GM15510 (cell line): Measurements from ENCODE around the gene EGFR.

ENCODE experiments used
- POLR2A ChIP-seq: IDR thresholded peaks from 3 replicates; pipeline ENCODE4 v1.6.1; 2011; ENCODE audit warnings: borderline replicate concordance; ENCODE audit not compliant: insufficient read length; ENCODE audit errors: extremely low read depth

Gene EGFR

DNA sequence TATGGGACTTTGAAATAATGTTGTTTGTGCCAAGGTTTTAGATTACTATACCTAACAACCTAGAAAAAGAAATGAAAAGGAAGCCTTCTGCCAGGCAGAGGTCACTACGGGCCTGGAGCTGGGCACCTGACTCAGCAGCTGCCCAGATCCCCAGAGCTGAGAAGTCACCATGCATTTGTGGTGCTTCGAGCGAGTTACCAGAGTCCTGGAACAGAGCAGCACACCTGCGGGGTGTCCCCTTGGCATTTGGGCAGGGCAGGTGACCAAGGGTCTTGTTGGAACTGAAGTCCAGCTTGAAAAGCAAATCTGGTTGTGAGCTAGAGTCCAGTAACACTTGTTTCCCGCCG, 25.5 kb downstream of the EGFR start:
- no peak for TF ChIP-seq POLR2A

DNA sequence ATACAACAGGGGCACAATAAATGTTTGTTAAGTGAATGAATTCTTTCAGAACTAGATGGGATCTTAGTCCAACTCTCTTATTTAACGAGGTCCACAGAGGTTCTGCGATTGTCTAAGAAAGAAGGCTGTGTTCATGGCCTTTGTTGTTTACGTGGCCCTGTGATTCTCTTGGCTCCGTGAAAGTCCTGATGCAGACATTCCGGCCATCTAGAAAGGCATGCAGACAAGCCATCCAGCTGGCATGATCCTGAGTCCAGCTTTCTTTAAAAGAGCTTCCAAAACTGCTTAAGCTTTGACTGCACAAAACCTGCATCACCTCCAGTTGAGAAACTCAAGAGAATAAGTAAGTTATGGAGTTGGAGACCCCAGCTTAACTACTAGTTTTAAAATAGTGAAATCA, 26.0 kb downstream of the EGFR start:
- no peak for TF ChIP-seq POLR2A

DNA sequence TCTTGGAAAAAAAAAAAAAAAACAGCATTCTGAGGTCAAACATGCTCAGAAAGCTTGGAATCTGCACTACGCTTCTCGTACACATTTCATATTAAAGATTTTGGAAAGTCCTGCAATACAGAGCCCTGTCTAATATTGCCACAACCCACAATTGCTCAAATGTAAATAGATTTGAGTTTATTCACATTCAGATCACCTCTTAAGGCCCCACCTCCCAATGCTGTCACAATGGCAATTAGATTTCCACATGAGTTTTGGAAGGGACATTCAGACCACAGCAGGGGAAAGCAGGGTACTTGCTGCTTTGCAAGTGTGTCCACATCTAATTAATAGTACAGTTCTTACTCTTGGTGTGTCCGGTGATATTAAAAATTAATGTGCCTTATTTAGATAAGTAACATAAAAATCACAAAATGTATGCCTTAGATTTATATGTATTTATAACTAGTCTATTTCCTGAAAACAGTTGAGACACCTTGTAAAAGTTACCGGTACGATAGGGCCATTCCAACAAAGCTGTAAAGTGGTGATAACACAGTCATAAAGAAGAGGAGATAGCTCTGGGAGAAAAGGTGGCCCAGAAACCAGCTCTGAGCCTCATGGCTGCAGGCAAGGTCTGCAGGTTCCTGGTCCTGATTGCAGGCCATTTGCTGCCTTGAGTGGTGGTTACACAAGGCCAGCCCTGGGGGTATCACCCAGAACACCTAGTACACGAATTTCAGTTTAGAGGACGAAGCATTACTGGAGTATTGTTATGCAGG, 27.9 kb downstream of the EGFR start:
- no peak for TF ChIP-seq POLR2A

DNA sequence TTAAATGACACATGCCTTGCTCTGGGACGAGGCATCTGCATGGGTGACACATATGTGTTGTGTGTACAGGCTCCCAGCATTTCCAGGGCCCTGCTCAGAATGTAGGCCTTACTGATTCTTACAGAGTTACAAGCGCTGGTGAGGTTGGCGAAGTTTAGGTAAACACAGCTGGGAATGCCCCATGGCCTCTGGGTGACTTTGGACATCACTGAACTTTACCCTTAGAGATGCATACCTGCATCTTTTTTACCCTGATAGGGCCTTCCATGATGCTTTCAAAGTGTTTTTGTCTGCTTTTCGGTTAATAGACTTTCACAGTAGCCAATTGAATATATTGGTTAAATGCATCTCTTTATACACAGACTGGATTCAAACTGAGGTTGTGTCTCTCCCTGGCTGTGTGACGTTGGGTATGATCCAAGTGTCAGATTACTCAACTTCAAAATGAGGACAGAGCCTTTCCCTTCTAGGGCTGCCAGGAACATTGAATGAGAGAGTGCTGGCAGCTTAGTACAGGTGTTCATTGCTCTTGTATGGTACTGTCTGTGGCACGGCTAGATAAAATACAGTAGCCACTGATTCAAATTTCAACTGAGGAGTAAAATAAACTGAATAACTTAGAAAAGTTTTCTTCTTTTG, 29.5 kb downstream of the EGFR start:
- no peak for TF ChIP-seq POLR2A

DNA sequence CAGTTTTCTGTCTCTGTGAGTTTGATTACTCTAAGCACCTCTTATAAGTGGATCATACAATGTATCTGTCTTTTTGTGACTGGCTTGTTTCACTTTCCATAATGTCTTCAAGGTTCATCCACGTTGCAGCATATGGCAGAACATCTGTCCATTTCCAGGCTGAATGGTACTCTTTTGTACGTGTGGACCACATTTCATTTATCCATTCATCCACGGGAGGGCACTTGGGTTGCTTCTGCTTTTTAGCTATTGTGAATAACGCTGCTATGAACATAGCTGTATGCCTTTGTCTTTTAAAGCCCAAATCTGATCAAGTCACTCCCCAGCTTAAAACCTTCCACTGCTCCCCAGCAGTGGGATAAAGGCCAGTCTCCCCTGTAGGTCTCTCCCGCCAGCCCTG, 31.5 kb downstream of the EGFR start:
- no peak for TF ChIP-seq POLR2A

DNA sequence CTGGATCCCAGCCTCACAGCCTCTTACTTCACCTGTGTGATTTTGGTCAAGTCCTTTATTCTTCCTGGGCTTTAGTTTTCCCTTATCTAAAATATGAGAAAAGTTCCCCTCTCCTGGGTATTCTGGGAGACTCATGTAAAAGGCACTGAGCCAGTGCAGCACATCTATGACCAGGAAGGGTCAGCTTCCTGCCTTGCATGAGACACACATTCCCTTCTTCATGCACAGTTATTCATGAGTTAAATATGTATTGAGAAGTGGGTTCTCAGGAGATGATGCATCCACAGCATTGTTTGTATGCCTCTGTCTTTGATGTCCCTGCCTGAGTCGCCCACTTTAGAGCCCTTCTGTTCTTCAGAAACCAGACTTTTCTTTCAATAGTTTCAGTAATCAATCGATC, 33.3 kb downstream of the EGFR start:
- no peak for TF ChIP-seq POLR2A

DNA sequence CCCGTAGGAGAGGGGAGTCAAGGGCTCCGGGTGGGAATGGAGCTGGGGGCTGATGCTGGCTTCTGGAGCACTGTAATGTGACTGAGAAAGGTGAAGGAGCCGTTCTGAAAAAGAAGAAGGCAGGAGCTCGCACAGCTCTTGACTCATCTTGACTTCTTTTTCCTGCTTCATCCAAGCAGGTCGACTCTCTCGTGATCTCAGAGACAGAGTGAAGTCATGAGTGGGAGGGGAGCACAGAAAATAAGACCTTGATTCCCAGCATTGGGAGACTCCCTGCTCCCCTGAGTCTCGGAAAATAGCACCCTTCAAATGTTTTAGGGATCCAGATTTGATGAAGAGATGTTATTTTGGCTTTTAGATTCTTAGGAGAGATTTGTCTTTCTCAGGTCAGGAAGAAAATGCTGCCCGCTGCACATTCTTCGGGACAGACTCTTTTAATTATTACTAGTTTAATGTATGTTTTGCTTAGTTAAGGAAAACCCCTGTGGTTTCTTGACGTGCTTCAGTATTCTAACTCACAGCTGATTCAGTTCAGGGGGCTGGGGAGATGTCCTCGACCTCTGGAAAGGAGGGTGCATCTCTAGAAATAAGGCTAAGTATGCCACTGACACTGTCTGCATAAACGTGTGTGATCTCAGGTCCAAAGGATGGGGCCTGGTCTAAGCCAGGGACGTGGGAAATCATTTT, 34.1 kb downstream of the EGFR start:
- TF ChIP-seq POLR2A = no peak

DNA sequence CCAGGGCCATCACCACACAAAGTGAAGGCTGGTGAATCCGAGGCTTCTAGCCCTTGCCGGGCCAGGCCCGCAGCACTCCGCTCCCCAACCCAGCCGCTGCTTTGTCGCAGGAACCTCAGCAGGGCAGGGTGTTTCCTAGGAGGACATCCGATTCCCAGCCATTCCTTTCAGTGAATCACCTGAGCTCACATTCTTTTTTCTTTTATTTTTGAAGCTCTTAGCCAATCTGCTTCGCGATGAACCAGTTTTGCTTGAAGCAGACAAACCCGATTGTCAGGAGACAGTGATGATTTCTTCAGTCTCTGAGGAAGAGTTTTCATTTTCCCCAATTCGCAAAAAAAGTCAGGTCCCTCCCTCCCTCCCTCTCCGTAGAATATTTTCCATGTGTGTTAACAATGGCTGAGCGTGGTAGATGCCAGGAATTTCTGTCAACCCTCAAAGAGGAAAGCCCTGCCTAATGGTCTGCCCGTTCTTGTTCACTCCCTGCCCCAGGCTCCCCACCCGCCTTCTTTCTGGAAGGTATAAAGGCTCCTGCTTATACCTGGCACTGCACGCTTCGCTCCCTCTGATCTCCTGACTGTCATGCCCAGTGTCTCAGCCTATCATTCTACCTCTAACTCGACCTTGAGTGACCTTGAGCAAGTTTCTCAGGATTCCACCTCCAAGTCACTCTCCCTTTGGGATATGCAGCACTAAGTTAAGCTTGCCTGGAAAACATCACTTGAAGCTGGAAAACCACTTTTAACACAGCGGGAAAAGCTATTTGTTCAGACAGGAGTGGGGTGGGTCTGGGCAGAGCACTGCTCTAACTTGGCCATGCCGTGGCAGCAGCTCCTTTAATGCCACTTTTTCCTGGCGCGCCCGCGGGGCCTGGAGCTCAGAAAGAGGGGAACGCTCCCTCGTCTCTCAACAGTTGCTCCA, 35.1 kb downstream of the EGFR start:
- no peak for TF ChIP-seq POLR2A

DNA sequence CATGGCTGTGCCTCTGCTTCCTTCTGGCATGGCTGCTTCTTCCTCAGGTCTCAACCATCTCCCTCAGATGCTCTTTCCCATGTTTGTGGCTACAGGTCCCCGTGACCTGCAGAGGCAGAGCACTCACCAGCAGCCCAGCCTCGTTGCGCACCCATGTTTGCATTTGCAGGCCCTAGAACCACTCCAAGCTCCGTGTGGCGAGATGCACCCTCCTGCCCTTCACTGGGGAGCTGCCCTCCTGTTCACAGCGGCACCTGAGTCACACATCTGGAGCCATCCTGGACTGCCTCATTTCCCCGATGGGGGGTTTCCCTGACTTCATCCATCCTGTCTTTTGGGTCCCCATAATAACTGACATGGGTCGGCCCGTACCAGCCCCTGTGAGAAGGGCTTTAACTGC, 35.9 kb downstream of the EGFR start:
- TF ChIP-seq POLR2A = no peak

DNA sequence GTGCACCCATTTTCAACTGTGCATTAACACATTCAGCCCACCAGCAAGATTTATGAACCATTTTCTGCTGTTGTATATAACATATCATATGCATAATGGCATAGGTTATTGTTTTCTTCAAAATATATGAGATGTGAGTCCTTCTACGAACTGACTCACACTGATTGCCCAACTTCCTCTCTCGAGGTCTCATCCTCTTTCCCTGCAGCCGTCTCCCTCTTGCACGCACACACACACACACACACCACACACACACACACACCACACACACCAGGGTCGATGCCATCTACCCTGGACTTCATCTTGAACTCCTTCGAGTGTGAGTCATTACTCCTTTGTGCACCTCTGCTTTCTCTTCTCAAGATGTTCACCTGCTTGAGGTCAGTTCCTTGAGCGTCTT, 36.7 kb downstream of the EGFR start:
- no peak for TF ChIP-seq POLR2A

DNA sequence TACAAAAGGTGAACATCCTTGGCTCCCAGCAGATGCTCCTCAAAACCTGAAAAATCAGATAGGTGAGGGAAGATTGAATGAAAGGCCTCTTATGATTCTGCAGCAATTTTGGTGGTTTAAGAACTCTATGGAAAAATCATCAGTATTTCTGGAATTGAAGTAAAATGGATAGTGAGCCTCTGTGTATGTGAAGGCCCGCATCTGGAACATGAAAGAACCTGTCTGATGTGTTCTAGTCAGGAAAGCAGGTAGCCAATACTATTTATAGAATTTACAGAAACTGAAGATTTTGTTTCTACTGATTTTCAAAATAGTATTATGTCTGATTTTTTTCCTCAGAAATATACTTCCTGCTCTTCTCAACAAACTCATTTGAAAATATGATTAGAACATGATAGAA, 37.3 kb downstream of the EGFR start:
- no peak for TF ChIP-seq POLR2A

DNA sequence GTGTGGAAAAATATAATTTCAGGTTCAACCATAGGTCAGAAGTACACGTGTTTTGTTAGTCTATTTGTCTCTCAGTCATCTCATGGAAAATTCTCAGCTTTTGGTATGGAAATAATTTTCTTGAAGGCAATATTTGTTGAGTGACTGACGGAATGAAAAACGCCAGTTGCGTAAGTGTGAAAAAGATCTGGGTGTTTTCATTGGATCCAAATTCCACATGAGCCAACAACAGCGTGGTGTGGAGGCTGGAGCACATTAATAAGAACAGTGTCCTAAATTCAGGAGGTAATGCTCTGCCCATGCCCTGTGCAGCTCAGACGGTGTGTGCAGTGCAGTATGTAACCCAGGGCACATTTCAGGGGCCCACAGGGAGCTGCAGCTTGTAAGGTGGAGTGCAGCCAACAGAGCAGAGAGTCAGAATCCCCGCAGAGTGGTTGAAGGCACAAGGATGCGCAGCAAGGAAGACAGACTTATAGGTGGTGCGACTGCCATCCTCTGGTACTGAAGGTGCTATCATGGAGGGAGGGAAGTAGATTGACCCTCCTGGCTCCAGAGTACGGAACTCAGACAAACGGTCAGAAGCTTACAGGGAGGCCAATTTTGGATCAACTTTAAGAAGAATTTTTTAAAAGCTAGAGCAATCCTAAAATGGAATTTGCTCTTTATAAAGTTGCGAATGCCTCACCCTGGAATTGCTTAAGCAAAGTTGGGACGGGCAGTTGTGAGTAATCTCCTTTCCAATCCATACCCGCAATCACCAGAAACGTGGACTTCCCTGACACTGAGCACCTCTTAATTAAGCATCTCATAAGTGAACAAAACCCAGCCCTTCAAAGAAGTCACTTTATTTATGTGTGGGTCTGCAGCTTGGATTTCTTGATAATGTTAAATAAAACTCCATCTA, 38.0 kb downstream of the EGFR start:
- TF ChIP-seq POLR2A = no peak

DNA sequence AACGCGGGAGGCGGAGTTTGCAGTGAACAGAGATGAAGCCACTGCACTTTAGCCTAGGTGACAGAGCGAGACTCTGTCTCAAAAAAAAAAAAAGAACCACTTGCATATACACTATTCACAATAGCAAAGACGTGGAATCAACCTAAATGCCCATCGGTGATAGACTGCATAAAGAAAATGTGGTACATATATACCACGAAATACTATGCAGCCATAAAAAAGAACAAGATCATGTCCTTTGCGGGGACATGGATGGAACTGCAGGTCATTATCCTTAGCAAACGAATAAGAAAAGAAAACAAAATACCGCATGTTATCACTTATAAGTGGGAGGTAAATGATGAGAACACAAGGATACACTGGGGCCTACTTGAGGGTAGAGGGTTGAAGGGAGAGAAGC, 39.5 kb downstream of the EGFR start:
- no peak for TF ChIP-seq POLR2A

DNA sequence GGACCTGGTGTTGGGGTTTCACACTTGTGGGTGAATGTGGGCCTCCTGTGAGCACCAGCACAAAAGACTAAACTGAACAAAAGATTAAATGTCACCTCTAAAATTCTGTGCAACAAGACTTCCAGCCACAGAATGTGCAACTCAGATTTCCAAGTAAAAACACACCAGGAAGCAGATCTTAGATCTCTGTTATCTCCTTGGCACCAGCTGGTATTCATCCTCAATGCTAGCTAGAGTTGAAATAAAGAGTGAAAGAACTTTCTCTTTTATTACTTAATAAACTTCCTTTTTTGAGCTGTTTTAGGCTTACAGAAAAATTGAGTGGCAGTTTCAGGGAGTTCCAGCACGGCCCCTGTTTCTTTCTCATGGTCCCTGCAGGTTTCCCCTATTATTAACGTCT, 40.2 kb downstream of the EGFR start:
- TF ChIP-seq POLR2A = no peak
